Measurements from ENCODE around the gene INAVA. TPM values are rescaled to one million over a fixed set of nuclear protein-coding genes. Genes with fewer than 3 reads are reported as not detected.

Gene INAVA
- total and polyA plus RNA-seq, 10 of the 15 experiments (the other 5 are each of a cell fraction or from before 2014, with no cell fraction given), result 3.6 to 15.4 (median 9.5) TPM

DNA sequence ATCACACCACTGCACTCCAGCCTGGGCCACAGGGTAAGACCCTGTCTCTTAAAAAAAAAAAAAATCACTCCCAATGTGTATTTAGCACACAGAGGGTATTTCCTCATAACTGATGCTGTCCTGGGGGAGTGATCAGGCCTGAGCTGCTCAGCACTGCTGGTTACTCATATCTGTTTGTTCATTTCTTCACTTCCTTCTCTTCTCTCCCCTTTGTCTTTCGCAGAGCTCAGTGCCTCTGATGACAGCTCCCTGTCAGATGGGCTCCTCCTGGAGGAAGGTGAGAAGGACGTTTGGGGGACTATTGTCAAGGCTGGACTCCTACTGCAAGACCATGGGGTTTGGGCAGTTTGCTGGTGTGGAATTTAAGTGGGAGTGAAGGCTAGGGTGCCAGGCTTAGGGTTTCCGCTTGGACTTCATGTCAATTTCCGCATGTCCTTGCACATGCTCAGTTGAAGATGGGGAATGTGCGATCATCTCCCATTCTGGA, 13.0 kb downstream of the INAVA start:
- in situ Hi-C loops (cut with MboI) (loop anchor here (5.0 kb wide), 1 partner anchor 135 kb away; no protein-coding TSS in a partner anchor), intact Hi-C loops (cut with micrococcal nuclease; ENCODE audit: unreplicated experiment) (loop anchor here (2.0 to 5.0 kb wide), 4 partner anchors 19 to 280 kb away; no protein-coding TSS in a partner anchor)
- Histone ChIP-seq H3K4me1 (ENCODE audit: control insufficient read depth, insufficient read depth, low read length) (peaks cover 15% of the 10 kb centered on the region), H3K36me3 (ENCODE audit: control insufficient read depth in 2 of 2, insufficient read depth in 2 of 2, low read length in 1 of 2) (peaks cover 0 to 3% of the 10 kb centered on the region in 2 experiments; a peak in 2 of 4 replicates), H3K4me2 (ENCODE audit: control insufficient read depth, insufficient read depth) (no peak overlapping the region), H3K4me3 (no peak overlapping the region), H3K79me2 (ENCODE audit: control insufficient read depth, insufficient read depth, low read length) (no peaks in the 10 kb centered on the region), H3K27me3 (replicated peaks in 1 of 2; ENCODE audit: control insufficient read depth in 2 of 2, insufficient read depth in 2 of 2, low read length in 1 of 2) (no peaks in the 10 kb centered on the region), H3K9me3 (replicated peaks; ENCODE audit: control insufficient read depth, insufficient read depth, low read length) (no peaks in the 10 kb centered on the region; the same call in 2 of the 3 replicates), H3K9ac (ENCODE audit: control insufficient read depth, insufficient read depth, low read length) (no peak overlapping the region), H2AFZ (ENCODE audit: control insufficient read depth, low read depth, low read length) (no peak overlapping the region), H4K20me1 (ENCODE audit: control insufficient read depth, insufficient read depth) (no peaks in the 10 kb centered on the region), H3K27ac (ENCODE audit: control insufficient read depth, insufficient read depth) (no peak overlapping the region)
- ChIA-PET POLR2A (interaction anchor here (0.7 to 6.3 kb wide), 12 partner anchors 11 to 282 kb away, joined by 3 to 60 read pairs (median 8); partner anchors contain the start of gene INAVA), SMC1A (ENCODE audit: uncharacterized antibody, unreplicated experiment) (interaction anchor here (0.7 to 11.7 kb wide), 18 partner anchors 15 to 353 kb away, joined by 3 to 193 read pairs (median 4); partner anchors contain the start of gene INAVA), RAD21 (ENCODE audit: unreplicated experiment) (interaction anchor here (0.6 to 5.5 kb wide), 15 partner anchors 11 to 285 kb away, joined by 3 to 53 read pairs (median 7); partner anchors contain the start of gene INAVA), CTCF (interaction anchor here (0.6 to 9.2 kb wide), 16 partner anchors 11 to 288 kb away, joined by 3 to 131 read pairs (median 4); partner anchors contain the start of genes INAVA and TMEM9)
- 67% methylated on average over 5 of the region's 5 CpGs for WGBS (ENCODE audit: insufficient coverage, insufficient replicate concordance, low lambda C conversion rate, missing lambda C conversion rate)
- FAIRE-seq (no peak), DNase-seq (ENCODE audit: low read depth, low spot score) (peak; percentile 67), ATAC-seq (peak; percentile 74)
- BruUV-seq (replicated peaks), result no TSS peak
- TF ChIP-seq KDM1A (IDR thresholded peaks at IDR 0.05; ENCODE audit: borderline replicate concordance) (no peak), MEF2A (IDR thresholded peaks at IDR 0.05; ENCODE audit: insufficient read depth, low read depth, low read length) (no peak), SMC3 (IDR thresholded peaks at IDR 0.05; ENCODE audit: borderline replicate concordance, low read length) (0 out of 2 replicates have a peak, but pooled peaks have one; percentile 7), RBBP5 (conservative IDR thresholded peaks at IDR 0.05) (no peak), SP1 (IDR thresholded peaks at IDR 0.05; ENCODE audit: low read depth, low read length) (no peak), ZBED1 (IDR thresholded peaks at IDR 0.05; ENCODE audit: borderline replicate concordance) (no peak), NR2C1 (IDR thresholded peaks at IDR 0.05) (no peak), SPI1 (IDR thresholded peaks at IDR 0.05; ENCODE audit: borderline replicate concordance, insufficient read depth, low read depth, low read length) (peak; percentile 75; the same call in 1 of the 2 replicates), CHD2 (IDR thresholded peaks at IDR 0.05; ENCODE audit: borderline replicate concordance, low read depth, low read length) (no peak), NR2C2 (IDR thresholded peaks at IDR 0.05; ENCODE audit: borderline replicate concordance, control insufficient read depth, insufficient read length, low read depth) (no peak), TCF12 (IDR thresholded peaks at IDR 0.05; ENCODE audit: low read depth, low read length) (no peak), CUX1 (IDR thresholded peaks at IDR 0.05; ENCODE audit: insufficient replicate concordance, low read depth, low read length) (peak; percentile 32), CBFB (IDR thresholded peaks at IDR 0.05; ENCODE audit: low read depth) (no peak), ZNF24 (IDR thresholded peaks at IDR 0.05) (peak; percentile 92), BHLHE40 (IDR thresholded peaks at IDR 0.05; ENCODE audit: borderline replicate concordance in 1 of 2, low read depth in 2 of 2, low read length in 1 of 2) (peak; percentile 2 to 30; a peak in 1 of 4 replicates), CREM (IDR thresholded peaks at IDR 0.05; ENCODE audit: low read depth) (no peak)
- TF ChIP-seq, protein P1, sequence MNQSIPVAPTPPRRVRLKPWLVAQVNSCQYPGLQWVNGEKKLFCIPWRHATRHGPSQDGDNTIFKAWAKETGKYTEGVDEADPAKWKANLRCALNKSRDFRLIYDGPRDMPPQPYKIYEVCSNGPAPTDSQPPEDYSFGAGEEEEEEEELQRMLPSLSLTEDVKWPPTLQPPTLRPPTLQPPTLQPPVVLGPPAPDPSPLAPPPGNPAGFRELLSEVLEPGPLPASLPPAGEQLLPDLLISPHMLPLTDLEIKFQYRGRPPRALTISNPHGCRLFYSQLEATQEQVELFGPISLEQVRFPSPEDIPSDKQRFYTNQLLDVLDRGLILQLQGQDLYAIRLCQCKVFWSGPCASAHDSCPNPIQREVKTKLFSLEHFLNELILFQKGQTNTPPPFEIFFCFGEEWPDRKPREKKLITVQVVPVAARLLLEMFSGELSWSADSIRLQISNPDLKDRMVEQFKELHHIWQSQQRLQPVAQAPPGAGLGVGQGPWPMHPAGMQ (IDR thresholded peaks at IDR 0.05; ENCODE audit: borderline replicate concordance), result no peak

Data from GM12878 (cell line).